HepG2 (cell line): ENCODE measurements around the gene RBM14. TPM values are rescaled to one million over a fixed set of nuclear protein-coding genes. Genes with fewer than 3 reads are reported as not detected.

Source experiments
- ATAC-seq: fragments of 200-7000 bp; cut with Tn5 transposase; 3 replicates; pipeline ENCODE4 v1.9.1; 2020; ENCODE audit warnings: mild to moderate bottlenecking, moderate library complexity
- BruUV-seq: library from RNA; stranded (reverse); fragments of 400-500 nt; replicated peaks from 2 replicates; lab custom pipeline; 2021; lab: Mats Ljungman, UMichigan
- CTCF ChIA-PET: fragments of 300-600 bp; formaldehyde crosslinking; extraction: SDS; loops from one replicate; lab custom pipeline; 2021; ENCODE audit warnings: low total read pairs, inconsistent platforms, low intra/inter-chr PET ratio; lab: Yijun Ruan, JAX
- POLR2A ChIA-PET: fragments of 350-600 bp; sonication (Branson Sonifier 250); formaldehyde crosslinking; loops from one replicate; lab custom pipeline; 2020; ENCODE audit warnings: antibody characterized with exemption, inconsistent platforms; lab: Yijun Ruan, JAX
- DNase-seq: peaks from one replicate; pipeline ENCODE4 v3.0.0-alpha.2; 2015; ENCODE audit warnings: low spot score
- FAIRE-seq: peaks from 3 replicates; lab custom pipeline; 2011; peaks lifted over from hg19 to GRCh38; lab: Jason Lieb, UNC
- H2AFZ ChIP-seq: one replicate; pipeline ENCODE4 v1.6.1; 2011; ENCODE audit warnings: low read length, inconsistent platforms
- H3K27ac ChIP-seq: fragments of 300-600 bp; 3 replicates; pipeline ENCODE4 v1.8.0; 2011; ENCODE audit warnings: mixed run types, mild to moderate bottlenecking, mixed read lengths, low read length, inconsistent platforms; ENCODE audit not compliant: insufficient read depth; ENCODE audit errors: extremely low read length
- H3K27me3 ChIP-seq, 2 experiments: fragments of 200-600 bp in 1 of 2; 2 replicates in 1 of 2; 3 replicates in 1 of 2; pipeline versions ENCODE4 v1.6.0 to v1.8.0; 2011; ENCODE audit warnings: low read length in 2 of 2, mild to moderate bottlenecking in 2 of 2, moderate library complexity in 2 of 2, inconsistent platforms in 1 of 2; ENCODE audit not compliant: insufficient read depth in 2 of 2, control insufficient read depth in 1 of 2
- H3K36me3 ChIP-seq, 2 experiments: fragments of 200-600 bp in 1 of 2; replicated peaks in 1 of 2; 2 replicates in 1 of 2; 3 replicates in 1 of 2; pipeline versions ENCODE4 v1.5.1 to v1.8.0; 2011; ENCODE audit warnings: low read length in 2 of 2, inconsistent platforms in 1 of 2; ENCODE audit not compliant: insufficient read depth in 2 of 2, control insufficient read depth in 1 of 2
- H3K4me1 ChIP-seq: 2 replicates; pipeline ENCODE4 v1.5.1; 2012; ENCODE audit warnings: low read length, inconsistent platforms; ENCODE audit not compliant: insufficient read depth
- H3K4me2 ChIP-seq: 2 replicates; pipeline ENCODE4 v1.6.0; 2011; ENCODE audit warnings: low read depth, low read length, inconsistent platforms
- H3K4me3 ChIP-seq, 3 experiments: fragments of 200-600 bp in 1 of 3; sonication (generic), shearing (Covaris generic) in 1 of 3; replicated peaks in 1 of 3; 2 replicates each; pipeline ENCODE4 v1.5.1; 2011 to 2016; ENCODE audit warnings: low read length in 3 of 3, inconsistent platforms in 2 of 3, low read depth in 2 of 3, mild to moderate bottlenecking in 2 of 3, control low read depth in 1 of 3, mixed read lengths in 1 of 3; ENCODE audit not compliant: insufficient read depth in 1 of 3
- H3K79me2 ChIP-seq: one replicate; pipeline ENCODE4 v1.6.1; 2011; ENCODE audit warnings: low read length, inconsistent platforms; ENCODE audit not compliant: insufficient read depth
- H3K9ac ChIP-seq: 2 replicates; pipeline ENCODE4 v1.6.0; 2011; ENCODE audit warnings: mild to moderate bottlenecking, low read depth, low read length, inconsistent platforms; ENCODE audit not compliant: insufficient read depth
- H3K9me3 ChIP-seq: 2 replicates; pipeline ENCODE4 v1.5.1; 2012; ENCODE audit warnings: mild to moderate bottlenecking, low read length
- H4K20me1 ChIP-seq: 2 replicates; pipeline ENCODE4 v1.6.0; 2011; ENCODE audit warnings: inconsistent platforms, mild to moderate bottlenecking, low read length, moderate library complexity; ENCODE audit not compliant: insufficient read depth
- AGO2 ChIP-seq: fragments of 200-400 bp; formaldehyde crosslinking; optimal IDR thresholded peaks from 2 replicates; pipeline ENCODE3; 2017; ENCODE audit warnings: mild to moderate bottlenecking, low read depth, low read length, moderate library complexity
- NRL ChIP-seq: sonication (generic); formaldehyde crosslinking; IDR thresholded peaks from 2 replicates; pipeline ENCODE4 v1.5.0; 2020; ENCODE audit warnings: missing genetic modification reagents, mild to moderate bottlenecking, moderate library complexity, borderline replicate concordance
- POLR2A ChIP-seq, 2 experiments: IDR thresholded peaks; 2 replicates each; pipeline ENCODE4 v1.6.1; 2011; ENCODE audit warnings: low read depth in 2 of 2, low read length in 2 of 2, mild to moderate bottlenecking in 1 of 2, moderate library complexity in 1 of 2; ENCODE audit not compliant: insufficient read depth in 1 of 2
- RBFOX2 ChIP-seq: fragments of 200-400 bp; formaldehyde crosslinking; IDR thresholded peaks from 2 replicates; pipeline ENCODE4 v1.6.1; 2017; ENCODE audit warnings: low read depth, mild to moderate bottlenecking, low read length
- RFX1 ChIP-seq: fragments of 450-650 bp; IDR thresholded peaks from 2 replicates; pipeline ENCODE4 v1.6.1; 2017
- SAP130 ChIP-seq: IDR thresholded peaks from 2 replicates; pipeline ENCODE4 v1.6.1; 2016; ENCODE audit warnings: low read depth
- TEAD2 ChIP-seq: sonication (generic); formaldehyde crosslinking; IDR thresholded peaks from 2 replicates; pipeline ENCODE4 v1.9.0; 2021; ENCODE audit warnings: missing genetic modification reagents
- TSC22D2 ChIP-seq: sonication (generic); formaldehyde crosslinking; IDR thresholded peaks from 2 replicates; pipeline ENCODE4 v1.5.1; 2020; ENCODE audit warnings: missing genetic modification reagents, mild to moderate bottlenecking, borderline replicate concordance
- U2AF2 ChIP-seq: fragments of 200-400 bp; formaldehyde crosslinking; IDR thresholded peaks from 2 replicates; pipeline ENCODE4 v1.6.1; 2017; ENCODE audit warnings: low read depth, mild to moderate bottlenecking, low read length
- UBTF ChIP-seq: sonication (generic); formaldehyde crosslinking; IDR thresholded peaks from 2 replicates; pipeline ENCODE4 v1.4.0; 2020; ENCODE audit warnings: mild to moderate bottlenecking, missing genetic modification reagents
- ZNF280B ChIP-seq: sonication (generic); formaldehyde crosslinking; IDR thresholded peaks from 2 replicates; pipeline ENCODE4 v1.5.0; 2020; ENCODE audit warnings: missing genetic modification reagents, mild to moderate bottlenecking, borderline replicate concordance
- ZNF790 ChIP-seq: sonication (generic); formaldehyde crosslinking; IDR thresholded peaks from 2 replicates; pipeline ENCODE4 v1.8.0; 2022; ENCODE audit warnings: missing genetic modification reagents, mild to moderate bottlenecking, borderline replicate concordance
- whole genome bisulfite sequencing: methylation state at CpG from one replicate; pipeline ENCODE4 v1.1.6; 2017; ENCODE audit warnings: low lambda C conversion rate; 5-methylcytosine and 5-hydroxymethylcytosine counted together
- in situ Hi-C: cut with HindIII; loops from 2 replicates; pipeline ENCODE4 v1.10.0; 2017; ENCODE audit warnings: low pct_unique_long_range_greater_than_20kb; ENCODE audit not compliant: extremely low pct_ligation_motif_present
- intact Hi-C: fragments of 100-400 bp; cut with micrococcal nuclease; formaldehyde crosslinking; loops from one replicate; pipeline ENCODE4 v1.10.0; 2022; ENCODE audit not compliant: unreplicated experiment
- polyA plus RNA-seq, 8 experiments: library from polyadenylated mRNA; depleted of rRNA in 3 of 8; stranded (reverse) in 7 of 8; unstranded in 1 of 8; fragments of >200 nt; fragmentation: Illumina TruSeq in 4 of 8; extraction: Trizol in 4 of 8; gene quantifications; 2 replicates each; pipeline versions ENCODE4 v1.2.1 to v1.2.3, GENCODE V29; 2011 to 2016; ENCODE audit warnings: low read depth in 4 of 8, missing spikeins in 1 of 8, mixed read lengths in 1 of 8; ENCODE audit not compliant: insufficient read depth in 1 of 8
- total RNA-seq, 5 experiments: library from RNA; depleted of rRNA; stranded (reverse); fragments of >200 nt; fragmentation: Illumina TruSeq; extraction: Trizol; gene quantifications; 2 replicates each; pipeline ENCODE4 v1.2.3, GENCODE V29; 2016; ENCODE audit warnings: low read depth in 1 of 5

RBM14 gene
- total and polyA plus RNA-seq, 2 of the 13 experiments (the other 11 are each of a cell fraction or from before 2014, with no cell fraction given) = 12.7 to 44.1 TPM

GRCh38 chr11:66619080-66619554 lies 2.7 kb downstream of the RBM14 start:
- 38% methylated on average over 4 of the region's 4 CpGs for WGBS
- H3K9ac ChIP-seq = peak overlapping the region; percentile 92
- H3K36me3 ChIP-seq = peaks cover 7 to 38% of the 10 kb centered on the region in 2 experiments
- H4K20me1 ChIP-seq = peaks cover 72% of the 10 kb centered on the region
- in situ Hi-C loops = no loop called here
- peak overlapping the region; percentile 89 for H3K27ac ChIP-seq
- peak overlapping the region; percentile 89 to 93 (median 92); a peak in 5 of 6 replicates for H3K4me3 ChIP-seq
- H3K4me1 ChIP-seq = peaks cover 66% of the 10 kb centered on the region
- FAIRE-seq (no peak), DNase-seq (no peak), ATAC-seq (no peak)
- H2AFZ ChIP-seq = no peak overlapping the region
- H3K79me2 ChIP-seq = peaks cover 75% of the 10 kb centered on the region
- BruUV-seq = no TSS peak
- ChIA-PET POLR2A (interaction anchor here (0.6 to 10.6 kb wide), 8 partner anchors 12 to 153 kb away, joined by 3 to 211 read pairs (median 4); partner anchors contain the start of genes CCDC87, CCS, RBM4 and RBM4B), CTCF (no interaction called here)
- peak overlapping the region; percentile 88 for H3K4me2 ChIP-seq
- H3K27me3 ChIP-seq = no peaks in the 10 kb centered on the region; a peak in 1 of 5 replicates
- intact Hi-C loops = no loop called here
- no peaks in the 10 kb centered on the region for H3K9me3 ChIP-seq
- TF ChIP-seq RBFOX2 = 0 out of 2 replicates have a peak, but pooled peaks have one; percentile 30
- TF ChIP-seq SAP130 = 0 out of 2 replicates have a peak, but pooled peaks have one; percentile 5
- TF ChIP-seq POLR2A (IDR thresholded peaks at IDR 0.05; ENCODE audit: insufficient read depth in 1 of 2, low read depth in 2 of 2, low read length in 2 of 2) = peak in 1 of 2 experiments; percentile 48; a peak in 1 of 4 replicates
- TF ChIP-seq RFX1 = peak; percentile 27
- no peak for TF ChIP-seq TSC22D2 (CRISPR knock-in tag)

GRCh38 chr11:66624450-66624849 lies 8.0 kb downstream of the RBM14 start:
- Histone ChIP-seq H3K9me3 (no peaks in the 10 kb centered on the region), H3K9ac (no peak overlapping the region), H4K20me1 (peaks cover 63% of the 10 kb centered on the region), H3K27ac (no peak overlapping the region), H3K4me1 (peaks cover 42% of the 10 kb centered on the region), H2AFZ (no peak overlapping the region), H3K4me2 (no peak overlapping the region), H3K36me3 (peaks cover 41 to 79% of the 10 kb centered on the region in 2 experiments)
- FAIRE-seq (no peak), ATAC-seq (peak; percentile 13)
- 93% methylated on average over 12 of the region's 16 CpGs for WGBS
- no TSS peak for BruUV-seq
- intact Hi-C loops (no loop called here), in situ Hi-C loops (no loop called here)
- CTCF ChIA-PET = no interaction called here
- TF ChIP-seq ZNF280B (CRISPR knock-in tag) (no peak), RBFOX2 (0 out of 2 replicates have a peak, but pooled peaks have one; percentile 47), NRL (CRISPR knock-in tag) (no peak), UBTF (CRISPR knock-in tag) (no peak), TEAD2 (CRISPR knock-in tag) (no peak), ZNF790 (no peak), AGO2 (peak; percentile 47), U2AF2 (no peak)
- TF ChIP-seq, all 625 proteins: peak for 2
- no peak for DNase-seq
- no peaks in the 10 kb centered on the region for H3K27me3 ChIP-seq
- no peak overlapping the region for H3K4me3 ChIP-seq
- peaks cover 95% of the 10 kb centered on the region for H3K79me2 ChIP-seq
- POLR2A ChIA-PET = interaction anchor here (1.3 to 10.6 kb wide), 3 partner anchors 8 to 53 kb away, joined by 6 to 211 read pairs (median 12); partner anchors contain the start of genes RBM14, RBM4 and RBM4B
